ENCODE data around the gene WDR20.
"Not testable (repeated sequence)": the region's sequence is repeated elsewhere in the genome, so short reads cannot be mapped to it uniquely, and the experiment has no call there.

Gene WDR20

GRCh38 chr14:102222009-102222575, 82.4 kb downstream of the WDR20 start:
- DNase-seq, result no peak

- DNase-seq, result no peak
Measured at GRCh38 chr14:102222751-102223150, 83.1 kb downstream of the WDR20 start.

DNA sequence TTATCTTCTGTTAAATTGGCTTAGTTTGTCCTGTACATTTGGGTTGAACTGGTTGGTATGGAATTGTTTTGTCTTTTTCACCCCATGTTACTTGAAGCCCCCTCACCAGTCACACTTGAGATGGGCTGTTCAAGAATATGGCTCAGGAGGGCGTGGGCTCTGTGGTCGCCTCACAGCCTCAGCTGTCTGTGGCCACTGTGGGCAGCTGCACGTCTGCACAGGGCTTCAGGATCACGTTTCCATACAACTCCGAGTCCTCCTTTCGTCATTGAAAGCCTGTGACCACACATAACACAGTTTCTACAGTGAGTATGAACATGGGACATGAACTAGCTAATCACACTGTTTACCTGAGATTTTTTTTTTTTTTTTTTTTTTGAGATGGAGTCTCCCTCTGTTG, 84.0 kb downstream of the WDR20 start:
- DNase-seq, result no peak

DNA sequence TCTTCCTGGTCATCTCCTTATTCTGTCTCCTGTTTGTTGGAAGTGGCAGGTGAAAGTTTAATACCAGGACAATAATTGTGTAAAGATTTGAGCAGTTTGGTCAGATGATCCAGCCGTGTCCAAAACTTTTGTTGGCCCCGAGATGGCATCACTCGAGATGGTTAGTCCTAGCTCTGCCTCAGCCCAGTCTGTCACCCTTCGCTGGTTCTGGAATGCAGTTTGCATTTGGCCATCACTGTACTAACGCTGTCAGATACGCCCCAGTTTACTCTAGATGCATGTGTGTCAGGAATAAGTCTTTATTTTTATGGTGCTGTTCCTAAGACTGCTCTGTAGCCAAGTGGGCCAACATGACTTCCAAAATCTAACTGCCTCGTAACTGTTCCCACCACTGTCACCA, 85.7 kb downstream of the WDR20 start:
- DNase-seq, result no peak

- no peak for DNase-seq
Measured at GRCh38 chr14:102225936-102226335, 86.2 kb downstream of the WDR20 start.

DNA sequence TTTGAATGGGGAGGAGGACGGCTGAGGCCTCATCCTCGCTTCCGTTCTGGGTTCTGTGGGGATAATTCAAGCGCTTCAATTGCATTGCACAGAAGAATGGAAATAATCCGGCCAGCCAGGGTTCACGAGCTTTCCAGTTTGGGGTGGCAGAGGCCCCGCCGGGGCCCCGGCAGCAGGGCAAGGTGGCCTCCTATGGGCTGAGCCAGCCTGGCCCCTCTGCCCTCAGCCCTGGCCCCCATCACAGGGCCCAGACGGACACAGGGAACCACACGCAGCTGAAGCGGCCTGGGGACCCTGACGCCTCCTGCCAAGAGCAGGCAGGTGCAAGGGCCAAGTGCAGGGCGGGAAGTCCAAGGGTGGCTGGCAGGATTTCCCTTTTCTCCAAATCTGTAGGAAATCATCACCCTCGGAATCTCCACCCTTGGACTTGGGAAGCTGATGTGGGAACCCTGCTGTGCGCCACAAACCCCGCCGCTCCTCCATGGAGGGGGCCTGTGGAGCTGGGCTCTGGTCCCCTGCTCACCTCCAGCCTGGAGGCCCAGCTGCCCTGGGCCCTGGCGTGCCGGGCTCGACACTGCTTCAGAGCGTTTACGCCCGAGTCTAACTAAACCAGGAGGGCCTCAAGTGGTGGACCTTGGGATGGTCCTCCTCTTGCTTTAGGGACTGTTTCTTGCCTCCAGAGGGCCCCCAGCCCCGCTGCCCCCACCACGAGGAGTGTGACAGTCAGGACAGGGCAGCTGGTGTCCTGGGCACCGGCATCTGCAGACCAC, 86.8 kb downstream of the WDR20 start:
- no peak for DNase-seq

DNA sequence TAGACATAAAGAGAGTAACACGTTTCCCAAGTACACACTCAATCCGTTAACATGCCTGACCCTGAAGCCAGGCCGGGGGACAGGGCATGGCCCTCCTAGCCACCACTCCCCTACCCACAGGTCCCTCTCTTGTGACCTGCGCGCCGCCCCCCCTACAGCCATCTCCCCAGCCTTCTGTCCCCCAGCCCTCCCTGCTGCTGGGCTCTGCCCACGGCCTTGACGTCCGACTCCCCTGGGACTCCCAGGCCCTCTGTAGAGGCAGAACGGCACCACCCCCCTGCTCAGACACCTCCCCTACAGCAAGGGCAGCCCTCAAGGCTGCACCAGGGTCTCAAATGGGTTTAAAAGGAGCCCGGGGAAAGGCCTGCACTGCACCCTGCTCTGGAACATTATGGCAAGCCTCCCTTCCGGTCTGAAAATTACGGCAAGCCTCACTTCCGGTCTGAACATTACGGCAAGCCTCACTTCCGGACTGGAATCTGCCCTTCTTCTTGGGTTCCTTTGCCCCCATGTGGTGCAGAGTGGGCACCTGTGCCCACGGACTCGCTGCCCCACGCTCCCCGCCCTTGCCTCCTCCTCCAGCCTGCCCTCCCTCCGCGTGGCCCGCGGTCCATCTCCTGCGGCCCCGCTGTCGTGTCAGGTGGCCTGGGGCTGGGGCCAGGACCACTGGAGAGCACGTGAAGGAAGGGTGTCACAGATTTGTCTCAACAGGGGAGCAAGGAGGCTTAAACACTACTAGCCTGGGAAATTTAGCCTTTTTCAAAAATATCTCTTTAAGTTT, 87.7 kb downstream of the WDR20 start:
- DNase-seq, result no peak

DNA sequence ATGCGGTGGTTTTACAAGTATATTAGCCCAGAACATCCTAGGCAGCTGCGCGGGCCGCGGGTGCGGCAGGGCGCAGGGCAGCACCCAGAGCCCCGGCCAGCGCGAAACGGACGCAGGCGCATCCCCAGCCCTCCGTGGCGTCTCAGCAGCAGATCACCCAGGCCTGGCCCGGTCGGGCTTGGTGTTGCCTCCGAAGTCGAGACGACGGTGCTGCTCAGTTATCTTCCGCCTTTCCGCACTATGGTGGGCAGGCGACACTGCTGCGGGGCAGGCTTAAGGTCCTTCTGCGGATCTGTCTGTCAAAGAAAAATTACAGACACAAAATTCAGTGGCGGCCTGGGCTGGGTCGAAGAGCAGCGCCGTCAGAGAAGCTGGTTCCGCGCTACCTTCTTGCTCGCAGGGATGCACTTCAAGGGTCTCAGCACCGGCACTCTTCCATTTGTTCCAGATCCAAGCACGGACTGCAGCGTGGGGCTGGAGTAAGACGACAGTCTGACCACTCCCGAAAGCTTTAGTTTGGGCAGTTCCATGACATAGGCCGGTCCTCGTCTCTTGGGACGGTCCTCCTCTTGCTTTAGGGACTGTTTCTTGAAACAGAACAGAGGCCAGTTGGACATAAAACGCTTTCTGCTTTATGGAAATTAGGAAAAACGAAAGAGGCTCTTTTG, 89.5 kb downstream of the WDR20 start:
- no peak for DNase-seq

DNA sequence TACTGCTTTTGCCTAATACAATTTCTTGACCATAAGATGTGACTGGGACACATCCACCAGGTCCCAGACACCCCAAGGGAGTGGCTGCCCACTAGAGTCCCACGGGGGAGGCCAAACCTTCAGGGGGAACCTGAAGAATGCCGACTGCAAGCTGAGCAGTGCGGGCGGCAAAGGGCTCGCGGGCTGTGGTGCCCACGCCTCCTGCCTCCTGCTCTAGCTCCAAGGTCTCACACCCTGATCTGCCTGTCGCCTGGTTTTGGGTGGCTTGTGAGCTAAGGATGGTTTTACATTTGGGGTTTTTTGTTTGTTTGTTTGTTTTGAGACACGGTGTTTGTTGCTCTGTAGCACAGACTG, 90.0 kb downstream of the WDR20 start:
- DNase-seq, result no peak

GRCh38 chr14:102230481-102231210, 90.9 kb downstream of the WDR20 start:
- no peak for DNase-seq

DNA sequence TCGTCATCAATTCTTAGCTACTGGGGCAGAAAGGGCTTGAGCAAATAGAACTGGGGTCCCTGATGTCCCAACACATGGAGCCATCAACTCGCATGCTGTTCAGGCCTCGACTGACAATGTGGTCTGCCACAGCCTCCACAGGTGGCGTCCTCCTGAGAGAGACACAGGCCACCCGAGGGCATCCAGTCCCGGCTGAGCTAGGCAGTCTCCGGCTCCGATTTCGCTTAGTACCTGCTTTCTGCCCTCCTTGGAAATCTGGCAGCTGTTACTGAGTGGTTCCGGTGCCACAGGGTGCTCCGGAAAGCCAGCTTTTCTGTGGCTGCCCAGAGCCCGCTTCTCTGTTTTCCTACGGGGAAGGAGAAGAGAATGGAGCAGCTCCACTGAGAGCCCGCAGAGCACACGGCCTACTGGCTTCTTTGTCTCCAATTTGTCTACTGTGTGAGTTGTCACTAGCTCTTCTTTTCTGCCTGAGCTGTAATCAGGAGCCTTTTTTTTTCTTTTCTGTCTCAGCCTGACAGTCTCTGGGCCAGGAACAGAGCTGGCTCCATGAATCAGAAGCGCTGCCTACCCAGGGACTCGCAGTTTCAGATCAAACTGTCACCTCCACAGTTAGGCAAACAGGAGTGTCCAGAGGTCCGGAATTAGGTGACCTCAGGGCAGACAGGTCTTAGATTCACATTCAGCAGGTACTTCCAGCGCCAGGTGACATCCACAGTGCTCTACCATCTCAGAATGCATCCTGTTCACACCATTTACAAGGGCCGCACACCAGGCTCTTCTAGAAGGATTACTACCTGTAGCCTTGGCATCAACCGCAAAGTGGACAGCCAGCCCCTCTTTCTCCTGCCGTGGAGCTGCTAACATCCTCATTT, 92.0 kb downstream of the WDR20 start:
- no peak for DNase-seq

DNA sequence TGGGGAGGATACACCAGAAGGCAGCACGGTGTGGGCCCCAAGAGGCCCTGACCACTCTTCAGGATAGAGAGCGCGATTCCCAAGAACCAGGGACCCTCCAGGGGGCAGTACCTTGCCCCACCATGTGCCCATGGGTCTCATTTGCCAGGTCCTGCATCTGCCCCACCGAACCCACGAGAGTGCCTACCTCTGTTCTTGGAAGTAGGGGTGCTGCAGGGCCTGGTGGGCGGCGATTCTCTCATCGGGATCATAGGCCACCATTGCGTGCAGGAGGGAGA, 92.6 kb downstream of the WDR20 start:
- DNase-seq, result no peak

- DNase-seq, result no peak
Measured at GRCh38 chr14:102233081-102233480, 93.4 kb downstream of the WDR20 start.

DNA sequence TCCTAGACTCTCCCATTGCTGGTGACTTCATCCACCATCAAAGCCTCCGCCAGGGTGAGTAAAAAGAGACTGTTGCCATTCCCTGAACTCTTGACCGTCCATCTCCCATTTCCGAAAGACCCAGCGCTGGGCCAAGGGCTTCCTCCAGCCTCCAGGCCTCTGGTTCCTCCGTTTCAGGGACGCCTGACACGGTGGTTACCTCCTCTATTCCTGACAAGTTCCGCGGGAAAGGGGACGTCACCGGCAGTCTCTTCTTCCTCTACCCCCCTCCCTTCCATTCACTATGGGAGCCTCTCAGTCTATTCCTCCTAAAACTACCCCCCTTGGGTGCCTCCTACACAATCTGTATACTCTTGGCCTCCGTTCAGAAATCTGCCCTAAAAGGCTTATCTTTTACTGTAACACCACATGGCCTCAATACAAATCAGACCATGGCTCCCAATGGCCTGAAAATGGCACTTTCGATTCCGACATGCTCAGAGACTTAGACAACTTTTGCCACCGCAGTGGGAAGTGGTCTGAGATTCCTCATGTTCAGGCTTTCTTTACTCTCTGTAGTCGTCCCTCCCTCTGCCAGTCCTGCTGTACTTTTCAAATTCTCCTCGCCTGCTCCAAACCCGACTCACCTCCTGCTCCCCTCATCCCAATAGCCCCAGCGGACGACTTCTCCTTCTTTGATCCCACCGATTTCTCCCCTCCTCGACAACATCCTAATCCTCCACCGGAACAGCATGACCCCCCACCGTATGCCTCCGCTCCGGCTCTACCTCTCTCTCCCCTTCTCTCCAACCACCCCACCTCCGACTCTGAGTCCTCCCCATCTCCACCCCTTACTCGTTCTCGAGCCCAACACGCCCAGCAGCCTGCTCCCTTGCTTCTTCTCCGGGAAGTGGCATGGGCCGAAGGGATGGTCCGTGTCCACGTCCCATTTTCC, 94.9 kb downstream of the WDR20 start:
- no peak for DNase-seq

DNA sequence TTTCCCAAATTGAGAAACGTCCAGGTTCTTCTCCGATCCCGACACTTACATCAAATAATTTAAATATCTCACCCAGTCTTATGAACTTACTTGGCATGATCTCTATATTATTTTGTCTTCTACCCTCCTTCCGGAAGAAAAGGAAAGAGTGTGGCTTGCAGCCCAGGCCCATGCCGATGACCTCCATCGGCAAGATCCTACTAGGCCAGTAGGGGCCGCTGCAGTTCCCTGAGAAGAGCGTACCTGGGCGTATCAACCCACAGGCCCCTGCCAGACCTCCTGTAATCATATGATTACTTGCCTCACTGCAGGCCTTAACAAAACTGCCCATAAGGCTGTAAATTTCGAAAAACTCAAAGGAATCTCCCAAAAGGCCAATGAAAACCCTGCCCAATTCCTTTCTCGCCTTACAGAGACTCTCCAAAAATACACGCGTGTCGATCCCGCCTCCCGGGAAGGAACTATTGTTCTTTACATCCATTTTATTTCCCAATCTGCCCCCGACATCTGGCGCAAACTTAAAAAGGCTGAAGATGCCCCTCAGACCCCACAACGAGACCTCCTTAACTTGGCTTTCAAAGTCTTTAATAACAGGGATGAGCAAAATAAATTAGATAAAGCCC, 95.7 kb downstream of the WDR20 start:
- DNase-seq, result peak; percentile 41 to 49

GRCh38 chr14:102236026-102236425, 96.3 kb downstream of the WDR20 start:
- DNase-seq, result no peak

DNA sequence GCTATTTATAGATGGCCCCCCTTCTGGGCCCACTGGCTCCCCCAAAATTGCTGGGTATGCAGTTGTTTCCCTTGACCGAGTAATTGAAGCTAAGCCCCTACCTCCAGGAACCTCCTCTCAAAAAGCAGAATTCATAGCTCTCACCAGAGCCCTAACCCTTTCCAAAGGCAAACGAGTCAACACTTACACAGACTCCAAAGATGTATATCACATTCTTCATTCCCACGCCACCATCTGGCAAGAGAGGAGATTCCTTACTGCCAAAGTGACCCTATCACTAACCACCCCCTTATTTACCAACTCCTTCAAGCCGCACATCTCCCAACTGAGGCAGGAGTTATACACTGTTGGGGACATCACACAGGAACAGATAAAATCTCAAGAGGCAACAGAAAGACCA, 98.4 kb downstream of the WDR20 start:
- no peak for DNase-seq

- DNase-seq, result no peak
Measured at GRCh38 chr14:102238766-102239165, 99.1 kb downstream of the WDR20 start.

GRCh38 chr14:102239231-102239630, 99.5 kb downstream of the WDR20 start:
- DNase-seq, result no peak

GRCh38 chr14:102240481-102240880, 100.8 kb downstream of the WDR20 start:
- not testable (repeated sequence) for DNase-seq

- DNase-seq, result no peak
Measured at GRCh38 chr14:102241147-102241546, 101.5 kb downstream of the WDR20 start.

Data from NCI-H1930 (cell line).